Measurements from ENCODE around the gene POLK. TPM values are rescaled to one million over a fixed set of nuclear protein-coding genes. Genes with fewer than 3 reads are reported as not detected.

The POLK gene
- total RNA-seq, 1 experiment from 2014 or later: 34.9 TPM

DNA sequence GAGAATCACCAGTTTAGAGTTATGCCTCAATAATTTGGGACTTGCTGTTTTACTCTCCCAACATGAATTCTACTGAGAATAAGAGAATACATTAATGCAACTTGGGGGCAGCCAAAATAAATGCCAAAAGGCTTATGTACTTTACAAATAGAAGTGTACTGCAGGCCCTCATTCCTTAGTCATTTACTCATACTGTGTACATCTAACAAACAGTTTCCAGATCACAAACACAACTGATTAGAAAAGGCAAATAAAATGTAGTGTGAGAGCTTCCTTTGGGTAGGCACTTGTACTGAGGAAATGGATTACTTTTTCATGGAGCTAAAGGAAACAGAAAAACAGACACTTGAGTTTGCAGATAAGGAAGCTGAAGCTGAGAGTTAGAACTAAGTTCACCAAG lies 112.2 kb downstream of the POLK start:
- CTCF ChIA-PET: interaction anchor here (0.6 to 1.8 kb wide), 2 partner anchors 9 to 1869 kb away, joined by 3 to 5 read pairs; partner anchors contain the start of gene WDR41
- intact Hi-C loops (cut with micrococcal nuclease; ENCODE audit: unreplicated experiment): no loop called here
- BruUV-seq (replicated peaks): no TSS peak
- Mint-ChIP-seq H3K27ac (ENCODE audit: unreplicated experiment) (peak overlapping the region; percentile 60), H3K27me3 (ENCODE audit: unreplicated experiment) (no peaks in the 10 kb centered on the region), H3K36me3 (ENCODE audit: insufficient read depth, unreplicated experiment) (no peaks in the 10 kb centered on the region), H3K4me1 (ENCODE audit: low read depth, unreplicated experiment) (peaks cover 51% of the 10 kb centered on the region), H3K4me3 (ENCODE audit: low read depth, unreplicated experiment) (no peak overlapping the region), H3K9me3 (ENCODE audit: low read depth, unreplicated experiment) (no peaks in the 10 kb centered on the region)
- DNase-seq: no peak
- no peak for TF ChIP-seq CTCF (IDR thresholded peaks at IDR 0.05; ENCODE audit: unreplicated experiment)

DNA sequence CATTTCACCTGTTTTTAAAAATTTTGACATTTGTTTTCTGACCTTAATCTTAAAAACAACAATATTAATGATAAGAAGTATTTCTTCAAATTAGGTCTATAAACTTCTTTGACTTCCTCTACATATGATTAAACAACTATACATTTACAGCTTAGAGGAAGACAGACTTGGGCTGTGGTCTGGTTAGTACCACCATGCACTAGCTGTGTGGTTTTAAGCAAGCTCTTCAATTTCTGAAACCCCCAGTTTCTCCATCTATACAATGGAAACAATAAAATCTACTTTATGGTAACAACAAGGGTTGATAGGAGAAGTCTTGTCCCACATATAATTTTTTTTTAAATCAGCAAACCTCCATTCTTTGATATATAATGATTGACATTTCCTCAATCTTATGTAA lies 115.3 kb downstream of the POLK start:
- no TSS peak for BruUV-seq (replicated peaks)
- Mint-ChIP-seq H3K9me3 (ENCODE audit: low read depth, unreplicated experiment) (no peaks in the 10 kb centered on the region), H3K27me3 (ENCODE audit: unreplicated experiment) (no peaks in the 10 kb centered on the region), H3K27ac (ENCODE audit: unreplicated experiment) (no peak overlapping the region), H3K4me3 (ENCODE audit: low read depth, unreplicated experiment) (no peak overlapping the region), H3K4me1 (ENCODE audit: low read depth, unreplicated experiment) (peaks cover 38% of the 10 kb centered on the region), H3K36me3 (ENCODE audit: insufficient read depth, unreplicated experiment) (no peaks in the 10 kb centered on the region)
- no peak for DNase-seq
- CTCF ChIA-PET: interaction anchor here (0.6 kb wide), 1 partner anchor 12 kb away, joined by 3 read pairs; no protein-coding TSS in a partner anchor
- intact Hi-C loops (cut with micrococcal nuclease; ENCODE audit: unreplicated experiment): no loop called here
- no peak for TF ChIP-seq CTCF (IDR thresholded peaks at IDR 0.05; ENCODE audit: unreplicated experiment)

GRCh38 chr5:75627801-75628200 lies 116.1 kb downstream of the POLK start:
- intact Hi-C loops (cut with micrococcal nuclease; ENCODE audit: unreplicated experiment): no loop called here
- no peaks in the 10 kb centered on the region for H3K36me3 Mint-ChIP-seq (ENCODE audit: insufficient read depth, unreplicated experiment)
- CTCF ChIA-PET: interaction anchor here (0.5 kb wide), 1 partner anchor 190 kb away, joined by 5 read pairs; no protein-coding TSS in a partner anchor

GRCh38 chr5:75630875-75631274 lies 119.2 kb downstream of the POLK start:
- no peak for TF ChIP-seq CTCF (IDR thresholded peaks at IDR 0.05; ENCODE audit: unreplicated experiment)
- peaks cover 2% of the 10 kb centered on the region for H3K9me3 Mint-ChIP-seq (ENCODE audit: low read depth, unreplicated experiment)
- CTCF ChIA-PET: no interaction called here
- no TSS peak for BruUV-seq (replicated peaks)
- DNase-seq: no peak
- no peak overlapping the region for H3K4me3 Mint-ChIP-seq (ENCODE audit: low read depth, unreplicated experiment)
- peaks cover 11% of the 10 kb centered on the region for H3K4me1 Mint-ChIP-seq (ENCODE audit: low read depth, unreplicated experiment)
- intact Hi-C loops (cut with micrococcal nuclease; ENCODE audit: unreplicated experiment): no loop called here
- no peaks in the 10 kb centered on the region for H3K27me3 Mint-ChIP-seq (ENCODE audit: unreplicated experiment)
- no peaks in the 10 kb centered on the region for H3K36me3 Mint-ChIP-seq (ENCODE audit: insufficient read depth, unreplicated experiment)
- H3K27ac Mint-ChIP-seq (ENCODE audit: unreplicated experiment): no peak overlapping the region

More at GRCh38 chr5:75627801-75628200, 116.1 kb downstream of the POLK start:
- Mint-ChIP-seq H3K27ac (ENCODE audit: unreplicated experiment) (no peak overlapping the region), H3K9me3 (ENCODE audit: low read depth, unreplicated experiment) (no peaks in the 10 kb centered on the region), H3K4me1 (ENCODE audit: low read depth, unreplicated experiment) (peaks cover 30% of the 10 kb centered on the region), H3K27me3 (ENCODE audit: unreplicated experiment) (no peaks in the 10 kb centered on the region), H3K4me3 (ENCODE audit: low read depth, unreplicated experiment) (no peak overlapping the region)
- no peak for TF ChIP-seq CTCF (IDR thresholded peaks at IDR 0.05; ENCODE audit: unreplicated experiment)
- DNase-seq: no peak
- no TSS peak for BruUV-seq (replicated peaks)

Data from Calu3 (cell line).